ENCODE results near the gene PPP1CA. TPM values are rescaled to one million over a fixed set of nuclear protein-coding genes. Genes with fewer than 3 reads are reported as not detected.
A peak's percentile ranks its signal among the peaks of the same experiment; 100 is the strongest.

PPP1CA gene
- total RNA-seq, 1 donor = 129 TPM

DNA sequence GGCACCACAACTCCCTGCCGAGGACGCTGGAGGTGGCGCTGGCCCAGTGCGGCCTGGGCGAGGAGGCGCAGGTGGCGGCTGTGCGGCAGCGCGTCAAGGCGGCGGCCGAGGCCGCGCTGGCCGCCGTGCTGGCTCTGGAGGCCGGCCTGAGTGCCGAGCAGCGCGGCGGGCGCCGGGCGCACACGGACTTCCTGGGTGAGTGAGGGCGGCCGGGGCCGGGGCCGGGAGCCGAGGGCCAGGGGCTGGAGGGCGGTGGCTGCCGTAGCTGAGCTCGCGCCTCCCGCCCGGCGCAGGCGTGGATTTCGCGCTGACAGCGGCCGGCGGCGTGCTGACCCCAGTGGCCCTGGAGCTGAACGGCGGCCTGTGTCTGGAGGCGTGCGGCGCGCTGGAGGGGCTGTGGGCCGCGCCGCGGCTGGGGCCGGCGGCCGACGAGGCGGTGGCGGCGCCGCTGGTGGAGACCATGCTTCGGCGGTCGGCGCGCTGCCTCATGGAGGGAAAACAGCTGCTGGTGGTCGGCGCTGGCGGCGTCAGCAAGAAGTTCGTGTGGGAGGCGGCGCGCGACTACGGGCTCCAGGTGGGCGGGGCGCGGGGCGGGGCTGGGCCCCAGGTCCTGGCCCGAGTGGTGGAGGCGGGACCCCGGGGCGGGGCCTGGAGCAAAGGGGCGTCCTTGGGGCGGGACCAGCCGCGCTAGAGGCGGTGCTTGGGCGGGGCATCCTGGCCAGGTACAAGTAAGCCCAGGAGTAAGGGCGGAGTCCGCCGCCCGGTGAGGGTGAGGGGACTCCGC, 19.2 kb upstream of the PPP1CA start:
- TF ChIP-seq, protein P1, sequence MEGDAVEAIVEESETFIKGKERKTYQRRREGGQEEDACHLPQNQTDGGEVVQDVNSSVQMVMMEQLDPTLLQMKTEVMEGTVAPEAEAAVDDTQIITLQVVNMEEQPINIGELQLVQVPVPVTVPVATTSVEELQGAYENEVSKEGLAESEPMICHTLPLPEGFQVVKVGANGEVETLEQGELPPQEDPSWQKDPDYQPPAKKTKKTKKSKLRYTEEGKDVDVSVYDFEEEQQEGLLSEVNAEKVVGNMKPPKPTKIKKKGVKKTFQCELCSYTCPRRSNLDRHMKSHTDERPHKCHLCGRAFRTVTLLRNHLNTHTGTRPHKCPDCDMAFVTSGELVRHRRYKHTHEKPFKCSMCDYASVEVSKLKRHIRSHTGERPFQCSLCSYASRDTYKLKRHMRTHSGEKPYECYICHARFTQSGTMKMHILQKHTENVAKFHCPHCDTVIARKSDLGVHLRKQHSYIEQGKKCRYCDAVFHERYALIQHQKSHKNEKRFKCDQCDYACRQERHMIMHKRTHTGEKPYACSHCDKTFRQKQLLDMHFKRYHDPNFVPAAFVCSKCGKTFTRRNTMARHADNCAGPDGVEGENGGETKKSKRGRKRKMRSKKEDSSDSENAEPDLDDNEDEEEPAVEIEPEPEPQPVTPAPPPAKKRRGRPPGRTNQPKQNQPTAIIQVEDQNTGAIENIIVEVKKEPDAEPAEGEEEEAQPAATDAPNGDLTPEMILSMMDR (IDR thresholded peaks at IDR 0.05; ENCODE audit: insufficient read depth, low read length) = no peak
- H3K4me3 ChIP-seq (ENCODE audit: low read depth, low read length) = peak overlapping the region; percentile 61
- peak; percentile 74 for DNase-seq (ENCODE audit: low read depth)

DNA sequence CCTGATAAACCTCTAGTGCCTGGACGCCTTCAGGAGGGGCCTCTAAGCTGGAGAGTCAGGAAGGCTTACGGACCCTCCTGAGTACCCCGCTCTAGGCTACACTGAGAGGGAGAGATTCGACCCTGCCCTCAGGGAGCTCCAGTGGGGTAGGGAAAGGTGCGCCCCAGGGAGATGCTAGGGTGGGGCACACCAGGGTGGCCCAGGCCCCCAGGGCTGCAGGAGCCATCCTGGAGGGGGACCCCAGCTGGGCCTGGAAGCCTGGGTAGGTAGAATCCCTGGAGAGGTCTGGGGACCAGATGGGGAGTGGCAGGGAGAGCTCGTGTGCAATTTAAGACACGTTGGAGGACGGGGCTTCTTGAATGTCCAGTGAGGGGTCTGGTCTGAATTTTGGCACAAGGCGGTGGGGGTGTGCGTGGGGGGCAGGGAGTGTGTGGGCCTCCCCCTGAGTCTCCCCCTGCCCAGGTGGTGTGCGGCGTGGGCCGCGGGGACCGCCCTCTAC, 18.5 kb upstream of the PPP1CA start:
- TF ChIP-seq, protein P1 (IDR thresholded peaks at IDR 0.05; ENCODE audit: insufficient read depth, low read length) = no peak
- no peak for DNase-seq (ENCODE audit: low read depth)
- H3K4me3 ChIP-seq (ENCODE audit: low read depth, low read length) = peak overlapping the region; percentile 61

DNA sequence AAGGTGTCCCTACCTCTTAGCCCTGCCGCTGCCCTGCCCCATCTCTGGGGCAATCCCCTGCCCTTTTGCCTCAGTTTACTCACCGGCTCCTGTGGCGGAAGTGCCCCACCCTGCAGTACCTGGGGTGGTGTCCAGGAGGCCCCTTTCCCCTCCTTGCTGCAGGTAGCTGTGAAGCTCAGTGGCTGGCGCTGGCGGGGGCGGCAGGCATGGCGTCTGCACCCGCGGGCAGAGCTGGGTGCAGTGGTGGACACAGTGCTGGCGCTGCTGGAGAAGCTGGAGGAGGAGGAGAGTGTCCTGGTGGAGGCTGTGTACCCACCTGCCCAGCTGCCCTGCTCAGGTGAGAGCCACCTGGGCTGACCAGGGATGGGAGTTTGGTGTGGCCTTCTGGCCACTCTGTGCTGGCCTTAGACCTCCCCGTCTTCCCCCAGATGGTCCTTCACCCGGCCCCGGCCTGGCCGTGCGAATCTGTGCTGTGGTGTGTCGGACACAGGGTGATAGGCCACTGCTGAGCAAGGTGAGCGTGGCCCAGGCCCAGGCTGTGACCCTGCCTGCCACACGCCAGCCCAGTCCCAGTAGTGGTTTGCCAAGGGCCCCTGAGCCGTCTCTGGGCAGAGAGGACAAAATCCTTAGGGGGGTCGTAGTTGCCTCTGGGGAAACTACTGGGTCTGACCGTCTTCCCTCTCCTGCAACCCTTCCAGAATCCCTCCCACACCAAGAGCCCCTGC, 17.8 kb upstream of the PPP1CA start:
- no peak for DNase-seq (ENCODE audit: low read depth)
- no peak overlapping the region for H3K4me3 ChIP-seq (ENCODE audit: low read depth, low read length)
- TF ChIP-seq, protein P1 (IDR thresholded peaks at IDR 0.05; ENCODE audit: insufficient read depth, low read length) = no peak

DNA sequence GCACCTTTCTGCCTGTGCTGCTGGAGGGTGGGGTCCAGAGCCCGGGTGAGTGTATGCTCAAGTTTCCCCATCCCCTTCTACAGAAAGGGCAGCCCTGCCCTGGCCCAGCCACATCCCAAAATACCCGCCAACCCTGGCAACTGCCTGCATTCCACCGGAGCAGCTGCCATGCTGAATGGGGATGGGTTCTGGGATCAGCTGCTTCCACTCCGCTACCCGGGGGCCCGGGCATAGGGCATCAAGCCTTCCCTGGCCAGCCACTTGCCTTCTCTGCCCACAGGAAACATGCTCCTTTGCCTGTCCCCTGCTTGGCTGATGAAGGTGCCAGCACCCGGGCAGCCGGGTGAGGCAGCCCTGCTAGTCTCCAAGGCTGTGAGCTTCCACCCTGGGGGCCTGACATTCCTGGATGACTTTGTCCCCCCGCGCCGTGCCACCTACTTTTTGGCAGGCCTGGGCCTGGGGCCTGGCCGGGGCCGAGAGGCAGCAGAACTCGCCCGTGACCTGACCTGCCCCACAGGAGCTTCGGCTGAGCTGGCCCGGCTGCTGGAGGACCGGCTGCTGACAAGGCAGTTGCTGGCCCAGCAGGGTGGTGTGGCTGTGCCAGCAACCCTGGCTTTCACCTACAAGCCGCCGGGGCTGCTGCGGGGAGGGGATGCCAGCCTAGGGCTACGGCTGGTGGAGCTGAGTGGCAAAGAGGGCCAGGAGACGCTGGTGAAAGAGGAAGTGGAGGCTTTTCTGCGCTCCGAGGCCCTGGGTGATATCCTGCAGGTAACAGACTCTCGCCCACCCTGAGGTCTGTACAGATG, 17.0 kb upstream of the PPP1CA start:
- DNase-seq (ENCODE audit: low read depth) = no peak

DNA sequence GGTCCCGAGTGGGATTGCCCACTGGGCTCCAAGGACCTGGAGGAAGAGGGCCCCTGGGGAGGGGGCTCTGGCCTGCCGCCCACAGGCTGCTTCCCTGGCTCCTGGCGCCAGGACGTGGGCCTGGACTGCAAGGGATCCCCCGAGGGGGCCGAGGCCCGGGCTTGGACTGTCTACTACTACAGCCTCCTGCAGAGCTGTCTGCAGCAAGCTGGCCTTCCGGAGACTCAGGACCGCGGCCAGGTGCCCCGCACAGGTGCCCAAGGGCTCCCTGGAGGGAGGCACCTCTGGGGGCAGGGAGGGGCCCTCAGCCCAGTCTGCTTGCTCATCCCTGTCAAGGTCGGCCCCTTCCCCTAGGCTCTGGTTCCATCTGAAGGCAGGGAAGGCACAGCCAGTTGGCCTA, 15.8 kb upstream of the PPP1CA start:
- DNase-seq (ENCODE audit: low read depth) = no peak
- TF ChIP-seq, protein P1 (IDR thresholded peaks at IDR 0.05; ENCODE audit: insufficient read depth, low read length) = no peak
- H3K4me3 ChIP-seq (ENCODE audit: low read depth, low read length) = no peak overlapping the region

More for the DNA sequence above, 17.0 kb upstream of the PPP1CA start:
- no peak overlapping the region for H3K4me3 ChIP-seq (ENCODE audit: low read depth, low read length)
- TF ChIP-seq, protein P1 (IDR thresholded peaks at IDR 0.05; ENCODE audit: insufficient read depth, low read length) = no peak

Measured in fibroblast of the aortic adventitia (primary cell).